ENCODE results near the gene TGIF1. TPM values are rescaled to one million over a fixed set of nuclear protein-coding genes. Genes with fewer than 3 reads are reported as not detected.

Gene TGIF1
- total RNA-seq, 1 experiment from 2014 or later, result 242 TPM

DNA sequence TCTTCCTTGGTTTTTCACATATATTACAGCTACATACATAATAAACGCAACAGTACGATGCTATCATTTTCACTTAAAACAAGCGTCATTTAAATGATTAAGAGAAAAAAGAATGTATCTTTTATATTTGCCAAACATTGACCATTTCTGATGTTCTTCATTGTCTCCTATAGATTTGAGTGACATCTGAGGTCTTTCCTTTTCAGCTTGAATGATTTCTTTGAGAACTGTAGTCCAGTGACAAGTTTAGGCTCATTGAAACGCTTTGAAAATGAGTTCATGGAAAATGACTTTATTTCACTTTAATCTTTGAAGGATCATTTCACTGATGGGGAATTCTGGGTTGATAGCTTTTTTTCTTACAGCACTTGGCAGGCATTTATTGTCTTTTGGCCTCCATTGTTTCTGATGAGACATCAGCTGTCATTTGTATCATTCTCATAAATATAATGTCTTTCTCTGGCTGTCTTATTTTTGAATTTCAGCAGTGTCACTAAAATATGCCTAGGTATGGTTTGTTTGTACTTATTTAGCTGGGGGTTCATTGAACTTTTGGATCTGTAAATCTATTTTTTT, 10.9 kb downstream of the TGIF1 start:
- RAD21 ChIA-PET (ENCODE audit: low non-redundant PET in 1 of 2, low total read pairs in 2 of 2, uncharacterized antibody in 2 of 2, unreplicated experiment in 2 of 2), result no interaction called here
- H3K4me2 ChIP-seq (ENCODE audit: low read length), result no peak overlapping the region
- intact Hi-C loops (cut with micrococcal nuclease), result no loop called here

DNA sequence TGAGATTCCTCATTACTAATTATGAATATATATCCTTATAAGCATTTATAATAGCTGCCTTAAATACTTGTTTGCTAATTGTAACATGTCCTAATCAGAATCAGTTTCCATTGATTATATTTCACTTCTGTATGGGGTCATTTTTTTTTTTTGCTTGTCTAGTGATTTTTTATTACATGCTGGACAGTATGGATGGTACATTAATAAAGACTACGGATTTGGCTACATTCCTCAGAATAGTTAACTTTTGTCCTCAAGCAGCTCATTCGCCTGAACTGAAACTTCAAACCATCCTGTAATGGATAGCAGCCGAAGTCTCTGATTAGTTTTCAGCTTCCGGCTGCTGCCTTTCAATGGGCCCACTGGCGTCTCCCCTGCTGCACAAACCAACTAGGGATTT, 11.7 kb downstream of the TGIF1 start:
- intact Hi-C loops (cut with micrococcal nuclease), result no loop called here
- ATAC-seq, result no peak
- TF ChIP-seq JUND (IDR thresholded peaks at IDR 0.05) (no peak), FOSL1 (IDR thresholded peaks at IDR 0.05; ENCODE audit: low read depth) (no peak), CBX3 (IDR thresholded peaks at IDR 0.05; ENCODE audit: low read depth) (no peak), YY1 (IDR thresholded peaks at IDR 0.05; ENCODE audit: extremely low read depth, insufficient replicate concordance, low read depth, low read length) (no peak), EZH2 (IDR thresholded peaks at IDR 0.05) (no peak), EZH2phosphoT487 (IDR thresholded peaks at IDR 0.05; ENCODE audit: borderline replicate concordance) (no peak), SRF (IDR thresholded peaks at IDR 0.05; ENCODE audit: low read depth) (no peak)
- TF ChIP-seq, protein P1, sequence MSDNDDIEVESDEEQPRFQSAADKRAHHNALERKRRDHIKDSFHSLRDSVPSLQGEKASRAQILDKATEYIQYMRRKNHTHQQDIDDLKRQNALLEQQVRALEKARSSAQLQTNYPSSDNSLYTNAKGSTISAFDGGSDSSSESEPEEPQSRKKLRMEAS (IDR thresholded peaks at IDR 0.05), result no peak
- TF ChIP-seq, protein P2, sequence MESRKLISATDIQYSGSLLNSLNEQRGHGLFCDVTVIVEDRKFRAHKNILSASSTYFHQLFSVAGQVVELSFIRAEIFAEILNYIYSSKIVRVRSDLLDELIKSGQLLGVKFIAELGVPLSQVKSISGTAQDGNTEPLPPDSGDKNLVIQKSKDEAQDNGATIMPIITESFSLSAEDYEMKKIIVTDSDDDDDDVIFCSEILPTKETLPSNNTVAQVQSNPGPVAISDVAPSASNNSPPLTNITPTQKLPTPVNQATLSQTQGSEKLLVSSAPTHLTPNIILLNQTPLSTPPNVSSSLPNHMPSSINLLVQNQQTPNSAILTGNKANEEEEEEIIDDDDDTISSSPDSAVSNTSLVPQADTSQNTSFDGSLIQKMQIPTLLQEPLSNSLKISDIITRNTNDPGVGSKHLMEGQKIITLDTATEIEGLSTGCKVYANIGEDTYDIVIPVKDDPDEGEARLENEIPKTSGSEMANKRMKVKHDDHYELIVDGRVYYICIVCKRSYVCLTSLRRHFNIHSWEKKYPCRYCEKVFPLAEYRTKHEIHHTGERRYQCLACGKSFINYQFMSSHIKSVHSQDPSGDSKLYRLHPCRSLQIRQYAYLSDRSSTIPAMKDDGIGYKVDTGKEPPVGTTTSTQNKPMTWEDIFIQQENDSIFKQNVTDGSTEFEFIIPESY (IDR thresholded peaks at IDR 0.05; ENCODE audit: extremely low read depth, insufficient replicate concordance, low read length), result no peak
- TF ChIP-seq, protein P3, sequence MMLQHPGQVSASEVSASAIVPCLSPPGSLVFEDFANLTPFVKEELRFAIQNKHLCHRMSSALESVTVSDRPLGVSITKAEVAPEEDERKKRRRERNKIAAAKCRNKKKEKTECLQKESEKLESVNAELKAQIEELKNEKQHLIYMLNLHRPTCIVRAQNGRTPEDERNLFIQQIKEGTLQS (IDR thresholded peaks at IDR 0.05), result no peak
- Histone ChIP-seq H3K27ac (ENCODE audit: low read depth, low read length) (peak overlapping the region; percentile 18), H4K20me1 (ENCODE audit: insufficient read depth) (peaks cover 6% of the 10 kb centered on the region; the same call in 1 of the 2 replicates), H3K79me2 (ENCODE audit: insufficient read depth, low read length) (peaks cover 37% of the 10 kb centered on the region), H3K9me3 (ENCODE audit: control insufficient read depth in 1 of 2, insufficient read depth in 1 of 2, low read depth in 1 of 2, low read length in 2 of 2) (no peaks in the 10 kb centered on the region), H3K4me2 (ENCODE audit: low read length) (no peak overlapping the region), H3K9ac (ENCODE audit: low read length) (no peak overlapping the region), H3K4me1 (ENCODE audit: control insufficient read depth in 1 of 2, insufficient read depth in 2 of 2, low read length in 2 of 2) (peaks cover 30 to 51% of the 10 kb centered on the region in 2 experiments; a peak in 3 of 4 replicates), H3K4me3 (replicated peaks in 1 of 2; ENCODE audit: low read depth in 1 of 2, low read length in 2 of 2) (no peak overlapping the region), H2AFZ (ENCODE audit: low read depth, low read length, poor library complexity, severe bottlenecking) (no peak overlapping the region), H3K9me2 (ENCODE audit: insufficient read depth) (no peaks in the 10 kb centered on the region), H3K36me3 (ENCODE audit: control insufficient read depth in 1 of 2, insufficient read depth in 2 of 2, low read length in 2 of 2) (peaks cover 24 to 34% of the 10 kb centered on the region in 2 experiments), H3K27me3 (ENCODE audit: insufficient read depth, low read length) (no peaks in the 10 kb centered on the region)
- CTCF ChIA-PET, result interaction anchor here (0.6 to 2.1 kb wide), 2 partner anchors 21 to 205 kb away, joined by 5 to 7 read pairs; no protein-coding TSS in a partner anchor
- DNase-seq (ENCODE audit: low read depth, low spot score), result no peak
- POLR2A ChIA-PET, result interaction anchor here (0.6 to 1.3 kb wide), 3 partner anchors 20 to 123 kb away, joined by 3 read pairs; no protein-coding TSS in a partner anchor
- RAD21 ChIA-PET (ENCODE audit: low non-redundant PET in 1 of 2, low total read pairs in 2 of 2, uncharacterized antibody in 2 of 2, unreplicated experiment in 2 of 2), result no interaction called here
- no TSS peak for BruUV-seq (replicated peaks)

More for the DNA sequence above, 10.9 kb downstream of the TGIF1 start:
- H3K9me3 ChIP-seq (ENCODE audit: control insufficient read depth in 1 of 2, insufficient read depth in 1 of 2, low read depth in 1 of 2, low read length in 2 of 2), result no peaks in the 10 kb centered on the region
- H3K27ac ChIP-seq (ENCODE audit: low read depth, low read length), result no peak overlapping the region; the same call in 1 of the 2 replicates
- peaks cover 45% of the 10 kb centered on the region for H3K79me2 ChIP-seq (ENCODE audit: insufficient read depth, low read length)
- POLR2A ChIA-PET, result interaction anchor here (0.6 to 1.3 kb wide), 4 partner anchors 111 to 164 kb away, joined by 3 to 5 read pairs (median 3); no protein-coding TSS in a partner anchor
- no peak overlapping the region for H3K4me3 ChIP-seq (replicated peaks in 1 of 2; ENCODE audit: low read depth in 1 of 2, low read length in 2 of 2)
- TF ChIP-seq JUND (IDR thresholded peaks at IDR 0.05), result 0 out of 2 replicates have a peak, but pooled peaks have one; percentile 5
- TF ChIP-seq POLR2A (IDR thresholded peaks at IDR 0.05; ENCODE audit: borderline replicate concordance, extremely low read depth, insufficient read depth, insufficient read length), result no peak
- 0 out of 2 replicates have a peak, but pooled peaks have one; percentile 23 for TF ChIP-seq CBX3 (IDR thresholded peaks at IDR 0.05; ENCODE audit: low read depth)
- H3K36me3 ChIP-seq (ENCODE audit: control insufficient read depth in 1 of 2, insufficient read depth in 2 of 2, low read length in 2 of 2), result peaks cover 32 to 42% of the 10 kb centered on the region in 2 experiments
- no peak overlapping the region for H3K9ac ChIP-seq (ENCODE audit: low read length)
- DNase-seq (ENCODE audit: low read depth, low spot score) (no peak), ATAC-seq (no peak)
- no peak overlapping the region for H2AFZ ChIP-seq (ENCODE audit: low read depth, low read length, poor library complexity, severe bottlenecking)
- no peaks in the 10 kb centered on the region for H3K9me2 ChIP-seq (ENCODE audit: insufficient read depth)
- H3K4me1 ChIP-seq (ENCODE audit: control insufficient read depth in 1 of 2, insufficient read depth in 2 of 2, low read length in 2 of 2), result peaks cover 29 to 53% of the 10 kb centered on the region in 2 experiments
- peaks cover 8% of the 10 kb centered on the region; the same call in 1 of the 2 replicates for H4K20me1 ChIP-seq (ENCODE audit: insufficient read depth)
- CTCF ChIA-PET, result interaction anchor here (1.3 to 2.1 kb wide), 2 partner anchors 164 to 205 kb away, joined by 3 to 7 read pairs; no protein-coding TSS in a partner anchor
- H3K27me3 ChIP-seq (ENCODE audit: insufficient read depth, low read length), result no peaks in the 10 kb centered on the region
- no TSS peak for BruUV-seq (replicated peaks)

All from HCT116 (cell line).